GM20000 (cell line): ENCODE data around the gene TANK.

ENCODE experiments used
- DNase-seq: peaks from one replicate; pipeline ENCODE4 v3.0.0; 2012; ENCODE audit warnings: low spot score
- CTCF ChIP-seq: IDR thresholded peaks from 2 replicates; pipeline ENCODE4 v1.5.1; 2012; ENCODE audit warnings: mild to moderate bottlenecking, control low read depth; ENCODE audit errors: extremely low read depth, missing control alignments

TANK gene

GRCh38 chr2:161146209-161146775 is 13.9 kb upstream of the TANK start:
- no peak for TF ChIP-seq CTCF
- no peak for DNase-seq

GRCh38 chr2:161146996-161147395 is 13.2 kb upstream of the TANK start:
- TF ChIP-seq CTCF: no peak
- no peak for DNase-seq

GRCh38 chr2:161147856-161148255 is 12.4 kb upstream of the TANK start:
- TF ChIP-seq CTCF: no peak

GRCh38 chr2:161150704-161151103 is 9.5 kb upstream of the TANK start:
- DNase-seq: no peak
- no peak for TF ChIP-seq CTCF

More at GRCh38 chr2:161147856-161148255, 12.4 kb upstream of the TANK start:
- DNase-seq: no peak

DNA sequence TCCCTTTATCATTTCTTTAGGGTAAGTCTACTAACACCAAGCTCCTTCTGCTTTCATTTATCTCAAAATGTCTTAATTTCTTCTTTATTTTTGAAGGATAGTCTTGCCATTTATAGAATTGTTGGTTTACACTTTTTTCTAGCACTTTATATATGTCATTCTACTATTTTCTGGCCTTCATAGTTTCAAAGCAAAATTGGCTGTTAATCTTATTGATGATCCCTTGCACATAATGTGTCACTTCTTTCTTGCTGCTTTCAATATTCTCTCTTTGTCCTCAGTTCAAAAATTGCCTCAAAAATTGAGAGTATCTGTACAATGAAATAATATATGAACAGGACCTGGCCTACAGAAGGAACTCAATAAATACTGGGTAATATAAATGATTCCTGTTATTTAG is 7.9 kb upstream of the TANK start:
- no peak for DNase-seq
- no peak for TF ChIP-seq CTCF

DNA sequence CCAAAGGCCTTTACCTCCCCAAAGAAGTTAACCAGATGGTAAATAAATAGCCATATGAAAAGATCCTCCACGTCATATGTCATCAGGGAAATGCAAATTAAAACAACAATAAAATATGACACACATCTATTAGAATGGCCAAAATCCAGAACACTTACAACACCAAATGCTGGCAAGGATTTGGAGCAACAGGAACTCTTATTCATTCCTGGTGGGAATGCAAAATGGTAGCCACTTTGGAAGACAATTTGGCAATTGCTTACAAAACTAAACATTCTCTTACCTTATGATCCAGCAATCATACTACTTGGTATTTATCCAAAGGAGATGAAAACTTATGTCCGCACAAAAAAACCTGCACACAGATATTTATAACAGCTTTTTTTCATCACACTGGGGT is 1.3 kb upstream of the TANK start:
- DNase-seq: no peak
- TF ChIP-seq CTCF: no peak

- TF ChIP-seq CTCF: no peak
- DNase-seq: no peak
These were observed 587 bp upstream of the TANK start for GRCh38 chr2:161159456-161160225.
